Occipital lobe (tissue), 2 donors: ENCODE data around the gene BTLA. TPM values are rescaled to one million over a fixed set of nuclear protein-coding genes. Genes with fewer than 3 reads are reported as not detected.
"Not testable (repeated sequence)": the region's sequence is repeated elsewhere in the genome, so short reads cannot be mapped to it uniquely, and the experiment has no call there.

Source experiments
- DNase-seq: peaks from one replicate; lab custom pipeline; 2025; lab: John Stamatoyannopoulos, UW
- total RNA-seq: library from RNA; depleted of rRNA; stranded (reverse); fragments of >200 nt; gene quantifications from one replicate; pipeline ENCODE4 v1.2.3, GENCODE V29; 2014

The BTLA gene, protein sequence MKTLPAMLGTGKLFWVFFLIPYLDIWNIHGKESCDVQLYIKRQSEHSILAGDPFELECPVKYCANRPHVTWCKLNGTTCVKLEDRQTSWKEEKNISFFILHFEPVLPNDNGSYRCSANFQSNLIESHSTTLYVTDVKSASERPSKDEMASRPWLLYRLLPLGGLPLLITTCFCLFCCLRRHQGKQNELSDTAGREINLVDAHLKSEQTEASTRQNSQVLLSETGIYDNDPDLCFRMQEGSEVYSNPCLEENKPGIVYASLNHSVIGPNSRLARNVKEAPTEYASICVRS
- 0.16 TPM for total RNA-seq

DNA sequence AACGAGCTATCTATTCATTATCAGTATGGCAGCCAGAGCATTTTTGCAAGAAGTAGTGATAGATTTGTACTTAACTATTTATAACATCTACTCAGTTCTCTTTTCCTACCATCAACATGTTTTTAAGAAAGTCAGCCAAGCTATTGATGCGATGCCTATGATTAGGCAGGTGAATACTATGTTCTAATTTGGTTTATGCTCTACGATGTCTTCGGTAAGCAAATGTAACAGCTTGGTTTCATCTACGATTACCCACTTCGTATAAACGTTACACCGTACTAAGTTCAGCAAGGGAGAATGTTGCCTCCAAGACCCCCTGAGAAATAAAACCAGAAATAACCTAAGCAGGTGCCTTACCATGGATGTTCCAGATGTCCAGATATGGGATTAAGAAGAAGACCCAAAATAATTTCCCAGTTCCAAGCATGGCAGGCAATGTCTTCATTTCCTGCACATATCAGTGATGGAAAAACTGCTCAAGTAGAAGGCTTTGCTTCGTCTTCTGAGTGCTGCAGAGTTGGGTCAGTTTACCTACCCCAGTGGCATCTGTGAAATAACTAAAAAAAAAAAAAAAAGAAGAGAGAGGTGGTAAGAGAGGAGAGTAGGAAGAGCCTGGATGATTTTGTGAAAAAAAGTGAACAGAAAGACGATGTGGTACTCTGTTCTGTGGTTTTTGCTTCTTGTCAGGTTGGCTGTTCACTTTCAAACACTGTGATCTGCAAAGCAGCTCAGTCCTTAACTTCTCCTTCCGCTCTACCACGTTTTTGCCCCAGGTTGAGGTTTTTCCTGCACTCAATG is at the start of gene BTLA:
TSS of gene BTLA (minus strand) at position 559 of the 798 bp plus-strand sequence. CDS start at position 445, 114 bp downstream.
- DNase-seq = no peak

DNA sequence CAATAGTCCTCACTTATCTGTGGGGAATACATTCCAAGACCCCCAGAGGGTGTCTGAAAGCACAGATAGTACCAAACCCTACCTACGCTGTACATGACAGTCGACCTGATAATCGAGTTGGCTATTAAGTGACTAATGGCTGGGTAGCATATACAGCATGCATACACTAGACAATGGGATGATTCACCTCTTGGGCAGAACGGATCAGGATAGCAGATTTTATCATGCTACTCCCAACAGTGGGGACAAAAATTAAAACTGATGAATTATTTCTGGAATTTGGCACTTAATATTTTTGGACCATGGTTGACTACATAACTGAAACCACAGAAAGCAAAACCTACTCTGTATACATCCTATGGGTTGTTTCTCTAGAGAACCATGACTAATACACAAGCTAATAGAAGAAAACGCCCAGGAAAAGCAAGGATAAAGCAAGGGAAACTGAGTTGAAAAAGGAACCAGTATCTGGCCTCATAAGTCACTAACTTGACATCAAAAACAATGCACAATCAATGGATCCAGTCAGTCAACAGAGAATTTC is 47.0 kb upstream of the BTLA start:
- no peak for DNase-seq

DNA sequence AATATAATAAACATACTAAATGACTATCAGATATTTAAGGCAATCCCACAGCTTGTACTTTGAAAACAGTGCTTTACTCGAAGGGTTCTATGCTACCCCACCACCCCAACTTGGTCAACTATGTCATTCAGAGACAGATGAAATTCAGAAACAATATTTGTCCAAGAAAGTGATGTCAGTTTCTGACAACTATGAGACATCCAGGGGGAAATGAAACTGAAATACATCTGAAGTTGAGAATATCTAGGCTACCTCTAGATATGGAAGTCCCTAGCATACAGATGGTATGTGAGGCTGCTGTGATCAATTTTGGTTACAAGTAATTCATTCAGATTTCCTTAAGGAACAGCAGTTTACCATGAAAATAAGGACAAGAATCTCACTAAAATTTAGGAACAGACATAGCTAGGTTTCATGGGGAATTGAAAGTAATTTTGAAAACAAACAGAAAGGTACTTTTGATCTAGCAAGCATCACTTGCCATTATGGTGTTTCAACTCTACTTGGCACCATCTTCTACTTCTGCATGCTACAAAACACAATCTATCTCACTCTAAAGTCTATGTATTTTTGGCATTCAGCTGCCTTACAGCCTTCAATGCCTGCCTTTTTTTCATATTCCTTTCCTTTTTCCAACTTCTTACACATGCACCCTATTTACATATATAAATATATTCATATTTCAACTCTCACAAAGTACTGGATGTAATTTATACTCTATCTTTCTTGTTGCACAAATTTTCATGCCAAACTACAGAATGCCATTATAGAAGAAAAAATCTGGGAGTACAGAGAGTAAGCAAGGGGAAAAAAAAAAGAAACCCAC is 40.8 kb upstream of the BTLA start:
- no peak for DNase-seq

DNA sequence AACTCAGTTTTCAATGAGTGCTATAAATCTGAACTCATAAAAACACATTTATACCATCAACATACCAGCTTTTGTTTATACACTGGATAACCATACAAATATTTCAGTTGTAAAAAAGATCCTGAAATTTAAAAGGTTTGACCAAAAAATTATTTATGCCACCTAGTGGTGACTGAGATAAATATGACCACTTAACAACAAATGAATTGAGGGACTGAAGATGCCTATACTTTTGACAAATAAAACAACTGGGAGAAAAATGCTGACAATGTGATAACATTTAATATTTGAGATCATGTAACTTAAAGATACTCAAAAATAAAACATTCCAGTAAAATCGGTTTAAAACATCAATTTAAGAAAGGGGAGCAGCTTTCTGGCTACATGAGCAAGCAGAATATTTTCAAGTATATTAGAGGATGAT is 32.1 kb upstream of the BTLA start:
- no peak for DNase-seq

DNA sequence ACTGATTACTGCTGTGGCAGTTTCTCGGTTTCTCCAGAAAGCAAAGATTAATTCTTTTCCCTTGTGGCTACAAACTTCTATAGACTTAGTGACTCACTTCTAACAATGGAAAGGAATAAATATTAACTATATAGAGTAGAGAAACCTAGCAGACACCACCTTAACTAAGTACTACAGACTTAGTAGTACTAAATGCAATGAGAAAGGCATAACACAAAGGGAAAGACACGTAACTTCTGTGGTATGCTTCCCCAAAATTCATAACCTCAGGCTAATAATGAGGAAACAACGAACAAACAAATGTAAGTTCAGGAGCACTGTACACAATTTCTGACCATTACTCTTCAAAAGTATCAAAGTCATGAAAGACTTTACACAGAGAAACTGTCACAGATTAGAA is 31.3 kb upstream of the BTLA start:
- DNase-seq = no peak

DNA sequence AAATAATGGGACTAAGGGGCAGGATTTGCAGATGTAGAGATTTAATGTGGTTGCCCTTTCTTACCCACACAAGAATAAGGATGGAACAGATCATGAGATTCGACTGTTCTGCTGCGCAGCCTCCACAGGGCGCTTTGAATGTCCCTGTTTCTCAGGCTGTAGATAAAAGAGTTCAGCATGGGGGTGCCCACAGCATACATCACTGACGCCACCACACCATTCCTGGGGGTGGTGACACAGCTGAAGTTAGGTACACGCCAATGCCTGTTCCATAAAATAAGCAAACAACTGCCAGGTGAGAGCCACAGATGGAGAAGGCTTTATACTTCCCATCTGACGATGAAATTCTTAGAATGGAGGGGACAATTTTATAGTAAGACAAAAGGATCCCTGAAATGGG is 24.9 kb upstream of the BTLA start:
- not testable (repeated sequence) for DNase-seq

DNA sequence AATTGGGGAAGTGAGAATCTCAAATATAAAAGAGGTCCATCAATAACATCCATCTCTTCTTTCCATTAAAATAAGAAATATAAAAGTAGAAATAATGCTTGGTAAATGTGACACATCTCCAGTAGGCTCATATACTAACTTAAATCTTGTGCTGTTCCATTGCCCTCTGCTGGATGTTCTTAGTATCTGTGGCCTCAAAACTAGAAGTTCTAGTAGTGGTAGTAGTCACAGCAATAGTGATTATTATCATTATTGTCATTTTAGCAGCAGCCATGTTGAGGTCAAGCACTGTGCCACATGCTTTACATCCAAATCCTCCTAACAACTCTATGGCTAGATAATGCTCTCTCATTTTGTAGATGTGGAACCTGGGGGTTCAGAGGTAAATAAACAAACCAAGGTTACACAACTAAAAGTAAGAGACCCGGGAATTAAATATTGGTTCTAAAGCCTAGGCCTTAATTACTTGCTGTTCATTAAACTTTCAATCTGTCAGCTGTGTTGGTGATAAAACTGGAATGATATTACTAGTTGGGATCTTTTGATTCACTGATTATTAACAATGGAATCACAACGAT is 20.2 kb upstream of the BTLA start:
- DNase-seq = no peak

DNA sequence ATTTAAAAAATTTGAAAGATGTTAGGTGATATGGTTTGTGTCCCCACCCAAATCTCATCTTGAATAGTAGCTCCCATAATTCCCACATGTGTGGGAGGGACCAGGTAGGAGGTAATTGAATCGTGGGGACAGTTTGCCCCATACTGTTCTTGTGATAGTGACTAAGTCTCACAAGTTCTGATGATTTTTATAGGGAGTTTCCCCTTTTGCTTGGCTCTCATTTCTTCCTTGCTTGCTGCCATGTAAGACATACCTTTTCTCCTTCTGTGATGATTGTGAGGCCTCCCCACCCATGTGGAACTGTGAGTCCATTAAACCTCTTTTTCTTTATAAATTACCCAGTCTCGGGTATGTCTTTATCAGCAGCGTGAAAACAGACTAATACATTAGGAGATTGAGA is 19.7 kb upstream of the BTLA start:
- DNase-seq = not testable (repeated sequence)

DNA sequence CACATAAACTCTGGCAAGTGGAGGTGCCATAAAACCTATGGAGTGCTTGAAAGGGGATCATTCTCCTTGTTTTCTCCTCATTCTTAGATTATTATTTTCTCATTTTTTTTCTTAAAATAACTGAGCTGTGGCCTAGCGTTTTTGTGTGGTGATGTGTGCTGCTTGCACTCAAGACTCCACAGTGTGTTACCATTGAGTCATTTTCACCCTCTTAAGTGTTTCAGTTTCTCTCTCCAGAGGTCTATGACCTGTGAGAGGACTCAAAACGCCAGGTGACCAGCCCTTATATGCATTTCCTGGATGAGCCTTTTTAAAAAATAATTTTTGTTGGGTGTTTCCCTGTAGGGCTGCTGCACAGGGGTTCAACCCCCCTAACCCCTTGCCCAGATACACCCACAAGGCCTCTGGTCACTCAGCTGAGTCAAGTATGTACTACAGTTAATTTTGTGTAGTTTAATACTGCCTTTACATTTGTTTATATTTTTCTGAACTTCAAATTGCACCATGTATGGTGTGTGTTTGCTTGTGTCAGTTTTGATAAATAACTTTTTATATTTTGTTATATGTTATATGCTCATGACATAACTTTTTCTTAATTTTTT is 15.4 kb upstream of the BTLA start:
- DNase-seq = no peak

DNA sequence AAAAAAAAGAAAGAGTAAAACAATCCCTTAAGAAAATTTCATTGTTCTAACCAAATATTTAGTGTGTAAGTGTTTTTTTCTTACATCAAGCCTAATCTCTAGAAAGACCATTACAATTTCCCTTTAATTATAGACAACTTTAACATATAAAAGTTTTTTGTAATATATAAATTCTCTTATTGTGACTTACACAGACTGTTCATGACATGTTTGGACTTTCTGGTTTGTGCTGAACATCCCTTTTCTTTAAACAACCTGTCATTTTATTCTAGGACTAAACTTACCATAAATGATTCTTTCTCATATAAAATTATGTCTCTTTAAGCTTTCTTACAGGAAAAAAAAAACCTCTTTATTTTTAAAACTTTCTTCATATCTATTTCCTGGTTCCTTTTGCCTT is 13.0 kb upstream of the BTLA start:
- no peak for DNase-seq

DNA sequence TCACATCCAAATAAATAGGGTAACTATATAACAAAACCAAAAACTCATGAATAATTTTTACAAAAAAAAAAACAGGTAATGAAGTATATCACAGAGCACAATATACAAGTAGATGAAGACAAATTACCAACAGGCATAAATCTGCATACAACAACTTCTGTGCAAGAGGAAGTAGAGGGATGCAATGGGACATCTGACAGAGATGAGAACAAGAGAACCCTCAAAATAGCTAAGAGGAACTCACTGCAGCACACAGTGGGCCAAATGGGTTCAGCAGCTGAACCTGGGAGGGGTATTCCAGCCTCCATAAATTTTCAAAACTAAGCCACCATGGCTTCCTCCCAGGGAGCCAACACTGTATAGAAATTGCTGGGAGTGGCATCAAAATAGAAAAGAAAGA is 9.6 kb upstream of the BTLA start:
- DNase-seq = no peak

DNA sequence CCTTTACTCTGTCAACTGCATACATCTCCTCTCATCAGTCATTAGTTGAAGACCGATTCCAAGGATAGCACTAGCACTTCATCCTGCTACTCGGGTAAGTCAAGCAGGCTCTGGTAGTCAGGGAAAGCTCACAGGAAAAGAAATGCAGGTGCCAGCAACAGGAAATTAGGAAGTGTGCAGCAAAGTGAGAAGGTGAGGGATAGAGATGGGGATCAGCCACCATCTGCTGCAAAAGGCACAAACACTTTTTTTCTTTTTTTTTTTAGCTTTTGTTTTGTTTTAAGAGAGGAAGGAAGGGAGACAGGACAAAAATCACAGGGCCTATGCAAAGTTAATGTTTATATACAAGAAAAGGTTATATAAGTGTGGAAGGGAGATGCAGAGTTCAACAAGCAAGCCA is 9.0 kb upstream of the BTLA start:
- DNase-seq = no peak

DNA sequence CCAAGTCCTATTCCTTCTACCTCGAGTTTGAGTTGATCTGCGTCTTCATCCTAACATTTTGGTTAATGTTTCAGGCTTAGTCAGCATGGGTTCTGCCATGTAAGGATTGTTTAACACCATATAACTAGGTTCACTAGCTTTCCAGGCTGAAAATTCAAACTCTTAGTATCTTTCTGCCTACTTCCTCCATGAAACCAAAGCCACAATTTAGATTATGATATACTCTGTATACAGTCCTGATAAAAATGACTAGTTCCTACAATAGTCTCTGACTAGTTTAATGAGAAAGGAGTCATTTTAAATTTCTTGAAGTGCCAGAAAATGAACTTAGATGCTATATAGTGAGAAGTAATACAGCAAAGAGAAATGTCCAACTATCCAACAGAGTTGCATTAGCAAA is 6.6 kb upstream of the BTLA start:
- DNase-seq = no peak

DNA sequence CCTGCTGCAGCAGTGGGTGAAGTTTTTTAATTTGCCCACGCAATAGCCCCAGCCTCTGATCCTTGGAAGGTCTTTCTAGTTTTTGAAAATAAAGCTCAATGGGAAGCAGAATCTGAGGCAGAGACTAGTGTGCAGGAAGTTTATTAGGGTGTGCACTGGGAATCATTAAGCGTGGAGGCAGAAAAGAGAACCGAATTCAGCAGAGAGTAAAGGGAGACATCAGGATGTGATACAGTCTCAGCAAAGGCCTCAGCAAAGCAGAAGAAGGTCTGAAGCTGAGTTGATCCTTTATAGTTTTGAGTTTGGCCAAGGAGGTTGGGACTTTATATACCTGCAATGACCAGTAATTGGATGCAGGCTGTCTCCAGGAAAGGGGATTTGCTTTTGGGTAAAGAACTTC is 4.9 kb upstream of the BTLA start:
- DNase-seq = no peak

DNA sequence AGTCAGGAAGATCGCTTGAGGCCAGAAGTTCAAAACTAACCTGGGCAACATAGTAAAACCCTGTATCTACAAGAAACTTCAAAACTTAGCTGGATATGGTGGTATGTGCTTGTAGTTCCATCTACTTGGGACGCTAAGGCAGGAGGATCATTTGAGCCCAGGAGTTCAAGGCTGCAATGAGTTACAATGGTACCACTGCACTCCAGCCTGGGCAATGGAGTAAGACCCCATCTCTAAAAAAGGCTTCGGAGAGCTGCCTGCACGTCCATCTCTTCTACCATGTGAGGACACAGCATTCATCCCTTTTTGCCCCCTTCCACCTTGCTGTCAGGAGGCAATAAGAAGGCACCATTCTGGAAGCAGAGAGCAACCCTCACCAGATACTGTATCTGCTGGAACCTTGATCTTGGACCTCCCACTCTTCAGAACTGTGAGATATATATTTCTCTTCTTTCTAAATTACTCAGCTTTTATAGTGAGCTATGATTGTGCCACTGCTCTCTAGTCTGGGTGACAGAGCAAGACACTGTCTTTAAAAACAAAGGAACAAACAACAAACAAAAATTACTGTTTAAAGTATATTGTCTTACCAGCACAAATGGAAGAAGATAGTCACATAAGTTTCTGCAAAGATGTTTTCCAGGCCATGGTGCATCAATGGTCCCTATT is 4.2 kb upstream of the BTLA start:
- no peak for DNase-seq

DNA sequence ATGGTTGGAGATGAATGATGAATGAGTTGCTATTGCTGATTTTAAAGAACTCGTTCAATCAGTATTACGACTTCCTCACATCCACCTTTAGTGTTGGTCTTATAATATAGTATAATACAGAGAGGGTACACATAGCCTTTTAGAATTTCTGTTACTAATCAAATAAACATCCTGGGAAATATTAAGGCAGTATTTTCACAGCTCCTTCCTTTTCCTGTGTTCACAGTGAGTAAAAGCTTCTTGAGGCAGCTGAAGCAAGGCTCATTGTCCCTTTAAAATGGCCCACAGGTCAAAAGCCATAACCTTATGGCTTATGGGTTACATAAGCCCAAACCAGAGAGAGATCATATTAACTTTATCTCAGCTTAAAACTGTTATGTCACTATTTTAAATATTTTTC is 1.3 kb upstream of the BTLA start:
- no peak for DNase-seq

DNA sequence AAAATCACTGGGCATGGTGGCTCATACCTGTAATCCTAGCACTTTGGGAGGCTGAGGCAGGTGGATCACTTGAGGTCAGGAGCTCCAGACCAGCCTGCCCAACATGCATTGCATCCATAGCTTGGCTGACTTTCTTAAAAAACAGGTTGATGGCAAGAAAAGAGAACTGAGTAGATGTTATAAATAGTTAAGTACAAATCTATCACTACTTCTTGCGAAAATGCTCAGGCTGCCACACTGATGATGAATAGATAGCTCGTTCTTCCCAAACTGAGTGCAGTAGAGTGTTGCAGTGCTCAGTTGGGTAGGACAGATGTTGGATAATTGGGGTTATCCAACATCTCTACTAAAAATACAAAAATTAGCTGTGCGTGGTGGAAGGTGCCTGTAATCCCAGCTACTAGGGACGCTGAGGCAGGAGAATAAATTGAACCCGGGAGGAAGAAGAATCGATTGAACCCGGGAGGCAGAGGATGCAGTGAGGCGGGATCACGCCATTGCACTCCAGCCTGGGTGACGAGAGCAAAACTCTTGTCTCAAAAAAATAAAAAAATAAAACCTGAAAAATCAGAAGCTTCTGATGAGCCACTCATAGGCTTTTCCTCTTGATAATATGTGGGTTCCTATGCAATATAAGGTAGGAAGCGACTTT is 1.2 kb downstream of the BTLA start:
- DNase-seq = no peak

DNA sequence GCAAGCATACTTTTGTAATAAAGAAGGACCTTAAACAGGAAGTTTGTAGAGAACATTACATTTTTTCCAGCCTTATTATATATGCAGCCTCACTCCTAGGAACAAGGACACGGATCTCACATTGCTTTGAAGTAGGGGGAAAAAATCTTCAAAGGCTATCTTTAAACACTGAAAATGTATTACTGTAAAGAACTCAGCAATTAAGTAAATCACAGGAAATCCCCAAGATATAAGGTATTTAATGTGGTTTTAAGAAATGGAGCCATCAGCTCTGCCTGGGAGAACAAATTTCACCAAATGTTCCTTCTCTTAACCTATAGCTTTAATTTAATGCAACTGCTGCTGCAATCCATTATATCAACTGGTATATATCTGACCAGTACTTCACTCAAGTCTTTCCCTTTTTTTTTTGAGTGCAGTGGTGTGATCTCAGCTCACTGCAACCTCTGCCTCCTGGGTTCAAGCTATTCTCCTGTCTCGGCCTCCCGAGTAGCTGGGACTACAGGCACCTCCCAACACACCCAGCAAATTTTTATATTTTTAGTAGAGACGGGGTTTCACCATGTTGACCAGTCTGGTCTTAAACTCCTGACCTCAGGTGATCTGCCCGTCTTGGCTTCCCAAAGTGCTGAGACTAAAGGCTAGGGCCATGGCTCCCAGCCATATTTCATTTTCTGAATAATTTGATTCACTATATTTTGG is 2.8 kb downstream of the BTLA start:
- DNase-seq = no peak

DNA sequence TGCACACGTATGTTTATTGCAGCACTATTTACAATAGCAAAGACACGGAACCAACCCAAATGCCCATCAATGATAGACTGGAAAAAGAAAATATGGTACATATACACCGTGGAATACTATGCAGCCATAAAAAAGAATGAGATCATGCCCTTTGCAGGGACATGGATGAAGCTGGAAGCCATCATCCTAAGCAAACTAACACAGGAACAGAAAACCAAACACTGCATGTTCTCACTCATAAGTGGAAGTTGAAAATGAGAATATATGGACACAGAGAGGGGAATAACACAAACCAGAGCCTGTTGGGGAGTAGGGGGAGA is 4.9 kb downstream of the BTLA start:
- DNase-seq = not testable (repeated sequence)

DNA sequence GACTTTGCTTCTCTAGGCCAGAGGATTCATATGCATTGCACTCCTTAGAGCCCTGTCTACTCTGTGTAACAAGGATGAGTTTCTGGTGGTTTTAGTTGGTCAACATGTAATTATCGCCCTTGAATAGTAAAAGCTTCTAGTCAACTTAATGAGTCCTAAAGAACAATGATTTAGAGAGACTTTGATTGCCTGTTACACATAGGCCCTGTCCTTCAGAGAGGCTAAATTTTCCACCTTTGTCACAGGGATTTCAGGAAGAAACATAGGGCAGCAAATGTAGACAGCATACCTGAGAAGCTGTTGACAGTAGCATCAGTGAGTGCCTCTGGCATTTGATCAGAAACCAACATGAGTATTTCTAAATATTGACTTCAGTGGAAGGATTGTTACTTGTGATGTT is 7.1 kb downstream of the BTLA start:
- DNase-seq = no peak
